Measurements from ENCODE around the gene MDM2. TPM values are rescaled to one million over a fixed set of nuclear protein-coding genes. Genes with fewer than 3 reads are reported as not detected.

MDM2 gene
- total and polyA plus RNA-seq, 9 of the 15 experiments (the other 6 are each of a cell fraction or from before 2014, with no cell fraction given), result 13.6 to 100 (median 49.0) TPM

GRCh38 chr12:68761442-68761812 lies 46.5 kb upstream of the MDM2 start:
- no peak for ATAC-seq
- H4K20me1 ChIP-seq (replicated peaks; ENCODE audit: control insufficient read depth, insufficient read depth, low read length), result no peaks in the 10 kb centered on the region
- H3K4me2 ChIP-seq (ENCODE audit: insufficient read depth, low read length), result no peak overlapping the region
- no peak overlapping the region for H3K9ac ChIP-seq (ENCODE audit: insufficient read depth in 1 of 2, low read depth in 2 of 2, low read length in 2 of 2)
- DNase-seq (ENCODE audit: extremely low read depth in 1 of 4, low spot score in 3 of 4), result no peak
- in situ Hi-C loops (cut with MboI) (no loop called here), intact Hi-C loops (cut with micrococcal nuclease) (no loop called here)
- 64% methylated on average over 3 of the region's 3 CpGs for WGBS (ENCODE audit: insufficient coverage, low coverage, missing lambda C conversion rate)
- no peaks in the 10 kb centered on the region for H3K79me2 ChIP-seq (ENCODE audit: control insufficient read depth, insufficient read depth, low read length)
- ChIA-PET CTCF (ENCODE audit: low intra/inter-chr PET ratio) (no interaction called here), POLR2A (no interaction called here)
- H3K36me3 ChIP-seq (ENCODE audit: control insufficient read depth, insufficient read depth, low read length), result peaks cover 23% of the 10 kb centered on the region; the same call in 2 of the 3 replicates
- no peaks in the 10 kb centered on the region; the same call in 1 of the 2 replicates for H3K9me3 ChIP-seq (replicated peaks; ENCODE audit: control insufficient read depth, insufficient read depth, low read depth, low read length)
- H2AFZ ChIP-seq (ENCODE audit: low read depth, low read length), result no peak overlapping the region
- H3K4me3 ChIP-seq, result no peak overlapping the region
- no peaks in the 10 kb centered on the region for H3K27me3 ChIP-seq (ENCODE audit: control insufficient read depth in 2 of 2, insufficient read depth in 2 of 2, low read length in 2 of 2)
- H3K9me1 ChIP-seq (ENCODE audit: control insufficient read depth, insufficient read depth, low read length), result no peaks in the 10 kb centered on the region
- TF ChIP-seq TCF7 (IDR thresholded peaks at IDR 0.05; ENCODE audit: borderline replicate concordance), result no peak
- no peak for TF ChIP-seq CREBBP (IDR thresholded peaks at IDR 0.05; ENCODE audit: low read depth, low read length)
- no peak for TF ChIP-seq CBX3 (IDR thresholded peaks at IDR 0.05; ENCODE audit: borderline replicate concordance in 1 of 2, low read length in 2 of 2)
- TF ChIP-seq, protein P1, sequence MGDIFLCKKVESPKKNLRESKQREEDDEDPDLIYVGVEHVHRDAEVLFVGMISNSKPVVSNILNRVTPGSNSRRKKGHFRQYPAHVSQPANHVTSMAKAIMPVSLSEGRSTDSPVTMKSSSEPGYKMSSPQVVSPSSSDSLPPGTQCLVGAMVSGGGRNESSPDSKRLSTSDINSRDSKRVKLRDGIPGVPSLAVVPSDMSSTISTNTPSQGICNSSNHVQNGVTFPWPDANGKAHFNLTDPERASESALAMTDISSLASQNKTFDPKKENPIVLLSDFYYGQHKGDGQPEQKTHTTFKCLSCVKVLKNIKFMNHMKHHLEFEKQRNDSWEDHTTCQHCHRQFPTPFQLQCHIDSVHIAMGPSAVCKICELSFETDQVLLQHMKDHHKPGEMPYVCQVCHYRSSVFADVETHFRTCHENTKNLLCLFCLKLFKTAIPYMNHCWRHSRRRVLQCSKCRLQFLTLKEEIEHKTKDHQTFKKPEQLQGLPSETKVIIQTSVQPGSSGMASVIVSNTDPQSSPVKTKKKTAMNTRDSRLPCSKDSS (IDR thresholded peaks at IDR 0.05; ENCODE audit: low read depth, partially characterized antibody), result no peak
- TF ChIP-seq ZBTB11 (CRISPR knock-in tag; IDR thresholded peaks at IDR 0.05), result no peak
- no peak for TF ChIP-seq RFX1 (IDR thresholded peaks at IDR 0.05)
- no peak for TF ChIP-seq STAT5A (IDR thresholded peaks at IDR 0.05; ENCODE audit: borderline replicate concordance, low read length)
- TF ChIP-seq OTX1 (CRISPR knock-in tag; IDR thresholded peaks at IDR 0.05), result no peak
- TF ChIP-seq ZNF232 (CRISPR knock-in tag; IDR thresholded peaks at IDR 0.05), result no peak
- TF ChIP-seq ZNF764 (CRISPR knock-in tag; IDR thresholded peaks at IDR 0.05; ENCODE audit: low read depth), result no peak
- no peak for TF ChIP-seq KLF16 (IDR thresholded peaks at IDR 0.05)
- TF ChIP-seq NELFE (IDR thresholded peaks at IDR 0.05; ENCODE audit: insufficient read depth, insufficient read length), result no peak
- BruUV-seq (replicated peaks), result no TSS peak
- no peak overlapping the region for H3K27ac ChIP-seq (ENCODE audit: extremely low read depth, low read depth, low read length)
- no peak for FAIRE-seq
- H3K4me1 ChIP-seq (replicated peaks in 1 of 2; ENCODE audit: control insufficient read depth in 2 of 2, insufficient read depth in 2 of 2, low read length in 2 of 2), result no peaks in the 10 kb centered on the region

Measured in K562 (cell line).